ENCODE measurements around the gene WASHC4.

GRCh38 chr12:105076098-105076497 lies 31.4 kb upstream of the WASHC4 start:
- no peak for TF ChIP-seq CTCF (IDR thresholded peaks at IDR 0.05)
- TF ChIP-seq POLR2A (IDR thresholded peaks at IDR 0.05), result no peak
